Stimulated activated CD8-positive, alpha-beta memory T cell treated with anti-CD3 and anti-CD28 coated beads, Interleukin-4, amount 100 ng/mL, for 24 hours (primary cell): ENCODE data around the gene ACTR5.
"Not testable (repeated sequence)": the region's sequence is repeated elsewhere in the genome, so short reads cannot be mapped to it uniquely, and the experiment has no call there.

Experiments
- DNase-seq: peaks from one replicate; pipeline ENCODE4 v3.0.0-alpha.2; 2020; ENCODE audit warnings: low read depth

Gene ACTR5

DNA sequence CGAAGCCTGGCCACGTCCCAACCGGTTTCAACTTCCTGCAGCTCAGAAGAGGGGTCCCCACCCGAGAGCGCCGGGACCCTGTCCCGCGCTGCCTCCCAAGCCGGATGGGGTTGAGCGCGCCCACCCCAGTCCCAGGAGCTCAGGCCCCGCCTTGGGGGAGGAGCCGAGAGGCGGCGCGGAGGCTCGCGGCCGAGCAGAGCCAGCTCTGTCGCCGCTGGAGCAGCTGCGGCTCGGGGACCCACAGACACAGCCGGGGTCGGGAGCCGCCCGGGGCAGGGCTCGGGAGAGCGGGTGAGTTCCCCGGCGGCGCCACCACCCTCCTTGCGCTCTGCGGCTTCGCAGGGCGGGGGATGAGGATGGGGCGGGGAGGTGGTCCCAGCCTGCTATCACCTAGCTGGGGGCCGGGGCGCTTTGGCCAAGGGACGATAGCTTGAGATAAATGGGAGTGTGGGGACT is 57.3 kb downstream of the ACTR5 start, which contains the start of gene PPP1R16B:
PPP1R16B (plus strand) TSS at position 196 of the 456 bp plus-strand sequence. CDS start 30,229 bp downstream, outside the sequence.
- DNase-seq: peak; percentile 78

DNA sequence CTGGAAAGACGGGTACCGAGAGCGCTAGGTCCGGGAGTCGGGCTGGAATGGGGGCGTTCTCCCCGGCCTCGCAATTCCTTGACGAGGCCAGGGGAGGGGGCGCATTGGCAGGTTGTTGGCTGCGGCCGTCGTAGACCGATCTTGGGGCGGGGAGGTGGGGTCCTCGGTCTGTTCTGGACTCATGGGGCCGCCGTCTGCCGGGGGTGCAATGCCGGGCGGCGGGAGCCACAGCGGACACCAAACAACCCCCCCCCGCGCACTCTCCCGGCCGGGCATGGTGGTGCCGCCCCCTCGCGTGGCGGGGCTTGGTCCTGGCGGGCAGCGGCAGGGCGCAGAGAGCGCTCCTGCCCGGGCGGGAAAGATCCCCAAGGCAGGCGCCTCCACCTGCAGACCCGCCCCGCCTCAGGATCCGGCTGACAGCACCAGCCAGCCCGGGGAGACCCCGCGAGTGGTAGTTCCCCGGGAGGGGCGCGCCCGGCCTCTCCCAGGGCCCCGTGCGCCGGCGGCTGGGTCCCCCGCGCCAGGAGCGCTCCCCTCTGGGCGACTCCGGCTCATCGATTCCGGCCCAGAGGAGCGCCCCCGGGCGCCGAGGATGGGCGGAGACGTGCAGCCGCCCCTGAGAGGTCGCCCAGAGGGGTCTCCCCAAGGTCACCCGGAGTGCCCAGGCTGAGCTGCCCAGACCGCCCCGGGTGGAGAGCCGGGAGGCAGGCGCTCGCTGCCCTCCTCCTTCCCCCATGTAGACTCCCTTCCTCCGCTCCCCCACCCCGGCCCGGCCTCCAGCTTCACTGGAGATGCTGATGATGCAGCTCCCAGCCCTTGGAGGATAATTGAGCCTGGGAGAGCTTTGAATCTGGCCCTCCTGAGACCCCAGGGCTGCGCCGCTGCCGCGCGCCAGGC is 57.9 kb downstream of the ACTR5 start:
- DNase-seq: peak; percentile 22

DNA sequence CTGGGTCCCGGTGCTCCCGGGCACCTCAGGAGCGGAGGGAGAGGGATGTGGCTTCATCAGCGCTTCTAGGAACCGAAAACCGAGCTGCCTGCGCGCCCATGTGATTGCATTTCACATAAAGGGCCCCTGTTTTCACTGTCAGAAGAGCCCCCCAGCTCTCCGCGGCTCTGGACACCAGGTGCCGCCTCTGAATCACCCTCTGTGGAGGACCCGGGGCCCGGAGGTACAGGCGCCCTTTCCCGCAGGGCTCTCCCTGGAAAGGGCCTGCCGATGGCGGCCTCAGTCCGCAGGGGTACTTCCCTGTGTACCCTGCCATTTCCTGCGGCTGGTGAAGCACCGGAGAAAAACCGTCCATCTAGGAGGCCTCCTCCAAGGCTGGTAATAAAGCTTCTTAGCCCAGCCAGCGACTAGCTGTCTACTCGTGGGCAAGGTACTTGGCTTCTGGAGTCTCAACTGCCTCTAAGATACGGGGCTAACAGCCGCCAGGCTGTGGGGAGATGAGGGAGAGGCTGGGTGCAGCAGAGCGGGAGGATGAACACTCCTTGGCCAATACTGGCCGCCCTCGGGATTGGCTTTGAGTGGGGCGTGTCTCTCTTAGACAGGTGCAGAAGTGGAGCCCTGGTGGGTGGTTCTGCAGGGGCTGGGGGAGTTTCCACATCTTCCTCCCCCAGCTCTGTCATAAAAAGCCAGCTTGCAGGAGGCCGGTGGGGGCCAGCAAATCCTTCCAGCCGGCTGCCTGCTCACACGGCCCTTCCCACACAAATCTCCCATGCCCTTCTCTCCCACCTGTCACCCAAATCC is 58.8 kb downstream of the ACTR5 start:
- peak; percentile 22 for DNase-seq

DNA sequence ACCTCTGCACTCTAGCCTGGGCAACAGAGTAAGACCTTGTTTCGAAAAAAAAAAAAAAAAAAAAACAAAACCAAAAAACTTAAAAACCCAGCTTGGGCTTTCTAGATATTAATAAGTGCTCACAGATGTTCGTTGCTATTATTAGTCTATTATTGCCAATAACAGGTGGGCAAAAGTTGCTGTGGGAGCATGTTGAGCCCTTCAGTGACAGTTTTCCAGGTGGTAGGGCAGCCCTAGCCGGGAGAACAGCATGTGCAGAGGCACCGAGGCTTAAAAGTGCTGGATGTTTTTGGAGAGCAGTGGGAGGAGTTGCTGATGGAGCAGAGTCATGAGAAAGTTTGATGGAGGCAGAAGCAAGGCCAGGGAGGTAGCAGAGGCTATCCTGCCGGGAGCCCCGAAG is 61.7 kb downstream of the ACTR5 start:
- DNase-seq: no peak

DNA sequence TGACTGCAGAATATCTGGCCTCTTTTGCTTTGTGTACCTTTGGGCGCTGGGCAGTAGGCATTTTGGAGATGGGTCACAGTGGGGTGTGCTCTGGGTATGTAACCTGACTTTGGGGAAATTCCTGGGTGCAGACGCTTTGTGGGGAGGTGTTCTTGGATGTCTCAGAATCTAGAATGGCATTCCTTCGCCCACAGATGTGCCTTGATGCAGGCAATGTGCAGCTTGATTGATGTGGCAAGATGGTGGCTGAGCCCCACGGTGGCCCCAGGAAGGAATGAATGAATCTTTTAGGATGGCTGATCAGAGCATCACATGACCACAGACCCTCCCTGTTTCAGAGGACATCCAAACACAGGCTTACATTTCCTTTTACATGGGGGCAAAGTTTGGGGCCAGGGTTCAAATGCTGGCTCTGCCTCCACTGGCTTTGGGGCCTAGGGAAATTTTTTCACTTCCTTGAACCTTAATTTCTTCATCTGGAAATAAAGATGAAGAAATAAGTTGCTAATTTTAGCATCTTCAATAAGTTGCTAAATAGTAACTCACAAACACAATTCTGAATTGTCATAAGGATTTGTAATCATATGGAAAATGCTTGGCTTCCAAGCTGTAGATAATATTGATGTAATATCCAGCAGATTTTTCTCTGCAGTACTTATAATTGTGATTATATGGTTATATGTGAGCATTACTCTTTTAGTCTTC is 62.8 kb downstream of the ACTR5 start:
- no peak for DNase-seq

DNA sequence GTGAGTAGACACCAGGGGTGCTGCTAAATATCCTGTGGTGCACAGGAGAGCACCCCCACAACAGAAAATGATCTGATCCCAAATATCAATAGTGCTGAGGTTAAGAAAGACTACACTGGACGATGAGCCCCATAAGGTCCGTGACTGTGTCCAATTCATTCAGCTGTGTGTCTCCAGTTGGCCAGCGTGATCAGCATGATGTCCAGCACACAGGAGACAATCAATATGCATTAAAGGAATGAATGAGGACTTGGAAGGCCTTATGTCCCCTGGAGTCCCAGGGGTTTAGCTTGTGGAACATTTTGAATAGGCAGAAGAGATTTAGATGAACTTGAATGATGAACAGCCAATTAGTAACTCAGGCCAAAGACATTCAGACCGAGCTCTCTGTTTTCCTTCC is 63.5 kb downstream of the ACTR5 start:
- no peak for DNase-seq

DNA sequence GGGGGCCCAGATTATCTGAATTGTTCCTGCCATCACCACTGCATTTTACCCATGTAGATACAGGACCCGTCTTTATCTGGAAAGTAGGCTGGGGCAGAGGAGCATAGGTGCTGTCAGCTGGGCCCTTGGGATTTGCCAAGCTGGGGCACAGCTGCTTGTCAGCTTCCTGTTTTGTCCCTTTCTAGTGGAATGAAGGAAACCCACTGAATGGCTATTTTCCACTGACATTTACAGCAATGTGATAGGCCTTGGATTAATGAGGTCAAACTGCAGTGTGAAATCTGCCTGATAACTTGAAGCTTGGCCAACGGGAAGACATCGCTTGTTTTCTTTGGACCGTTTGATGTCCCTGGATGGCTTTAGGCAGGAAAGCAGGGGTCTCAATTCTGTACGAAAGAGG is 63.9 kb downstream of the ACTR5 start:
- DNase-seq: no peak

DNA sequence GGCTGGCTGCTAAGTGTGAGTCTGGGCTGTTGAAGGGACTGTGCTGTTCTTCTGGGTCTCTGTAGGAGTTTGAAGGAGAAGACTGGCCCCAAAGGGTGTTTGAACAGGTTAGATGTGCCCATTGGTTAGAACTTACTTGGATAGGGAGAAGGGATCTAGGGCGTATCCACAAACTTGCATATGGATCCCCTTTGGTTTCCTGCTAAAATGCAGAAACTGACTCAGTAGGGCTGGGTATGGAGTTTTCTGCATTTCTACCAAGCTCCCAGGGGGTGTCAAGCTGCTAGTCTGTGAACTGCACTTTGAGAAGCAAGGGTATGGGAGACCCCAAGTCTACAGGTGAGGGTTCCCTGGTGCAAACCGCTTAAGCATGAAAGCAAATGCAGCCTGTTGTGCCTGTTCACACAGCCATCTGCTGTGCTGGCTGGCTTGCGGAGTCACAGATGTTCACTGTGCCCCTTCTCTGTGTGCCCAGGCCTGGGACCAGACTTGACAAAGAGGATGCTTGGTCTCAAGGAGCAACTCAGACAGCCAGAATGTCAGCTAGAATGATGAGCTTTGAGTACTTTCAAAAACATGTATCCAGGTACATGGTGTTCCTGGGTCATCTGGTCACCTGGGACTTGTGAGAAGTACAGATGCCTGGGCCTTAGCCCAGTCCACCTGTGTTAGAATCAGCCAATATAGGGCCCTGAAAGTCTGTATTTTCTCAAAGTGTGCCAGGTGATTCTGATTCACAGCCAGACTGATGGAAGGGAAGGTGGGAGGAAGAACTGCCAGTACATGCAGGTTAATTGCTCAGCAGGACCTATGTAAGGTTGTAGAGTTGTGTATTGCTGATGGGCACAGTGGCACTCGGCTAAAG is 64.7 kb downstream of the ACTR5 start:
- no peak for DNase-seq

DNA sequence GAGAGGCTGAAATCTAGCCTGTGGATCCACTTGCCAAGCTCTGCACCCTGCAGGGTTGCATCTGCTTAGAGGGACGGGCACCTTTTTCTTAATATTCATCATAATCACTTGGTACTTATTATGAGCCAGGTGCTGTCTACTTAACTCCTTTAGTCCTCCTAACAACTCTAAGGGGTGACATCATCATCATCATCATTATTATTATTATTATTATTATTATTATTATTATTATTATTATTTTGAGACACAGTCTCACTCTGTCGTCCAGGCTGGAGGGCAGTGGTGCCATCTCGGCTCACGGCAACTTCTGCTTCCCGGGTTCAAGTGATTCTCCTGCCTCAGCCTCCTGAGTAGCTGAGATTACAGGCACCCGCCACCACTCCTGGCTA is 65.3 kb downstream of the ACTR5 start:
- not testable (repeated sequence) for DNase-seq

DNA sequence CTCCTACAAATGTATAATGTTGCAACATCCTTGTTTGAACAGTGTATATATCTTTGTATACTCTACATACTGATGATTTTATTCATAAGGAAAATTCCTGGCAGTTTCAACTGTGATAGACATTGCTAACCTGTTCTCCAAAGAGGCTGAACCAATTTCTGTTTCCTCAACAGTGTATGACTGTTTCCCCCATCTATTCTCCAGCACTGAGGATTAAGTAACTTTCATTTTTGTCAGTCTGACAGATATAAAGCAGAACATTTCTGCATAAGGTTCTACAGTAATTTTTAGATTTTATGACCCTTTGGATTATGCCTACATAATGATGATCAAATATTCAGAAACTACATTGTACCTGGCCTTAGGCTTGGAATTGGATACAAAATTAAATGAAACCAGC is 67.2 kb downstream of the ACTR5 start:
- no peak for DNase-seq

DNA sequence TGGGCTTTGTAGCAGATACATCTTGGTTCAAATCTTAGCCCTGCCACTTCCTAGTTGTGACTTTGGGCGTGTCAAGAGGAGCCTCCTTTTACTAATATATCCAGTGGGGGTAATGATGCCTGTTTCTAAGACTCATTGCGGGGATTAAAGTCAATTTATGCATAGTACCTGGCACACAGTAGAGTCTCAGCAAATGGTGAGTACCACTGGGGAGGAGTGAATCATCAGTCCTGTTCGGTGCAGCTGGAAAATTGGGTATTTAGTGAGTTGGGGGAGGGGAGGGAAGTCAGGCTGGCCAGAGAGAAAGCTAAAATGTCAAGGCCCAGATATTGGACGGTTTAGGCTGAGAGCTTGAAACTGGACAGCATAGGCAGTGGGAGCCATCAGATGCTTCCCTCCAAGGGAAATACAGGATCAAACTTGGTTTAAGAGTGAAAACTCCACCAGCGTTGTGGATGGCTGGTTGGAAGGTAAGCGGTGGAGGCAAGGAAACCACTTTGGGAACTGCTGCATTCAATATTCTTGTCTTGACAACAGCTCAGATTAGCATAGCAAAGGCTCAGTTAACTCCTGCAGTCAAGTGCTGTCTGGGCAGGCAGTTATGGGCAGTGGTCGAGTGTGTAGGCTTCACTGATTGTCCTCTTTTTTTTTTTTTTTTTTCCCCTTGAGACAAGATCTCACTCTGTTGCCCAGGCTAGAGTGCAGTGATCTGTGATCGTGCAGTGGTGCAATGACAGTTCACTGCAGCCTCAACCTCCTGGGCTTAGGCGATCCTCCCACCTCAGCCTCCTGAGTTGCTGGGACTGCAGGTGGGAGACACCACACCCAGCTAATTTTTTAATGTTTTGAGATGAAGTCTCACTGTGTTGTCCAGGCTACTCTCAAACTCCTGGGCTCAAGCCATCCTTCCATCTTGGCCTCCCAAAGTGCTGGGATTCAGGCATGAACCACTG is 70.1 kb downstream of the ACTR5 start:
- no peak for DNase-seq
